Inferior parietal cortex (tissue), 1 donor: Measurements from ENCODE around the gene CUX1.
"Not testable (repeated sequence)": the region's sequence is repeated elsewhere in the genome, so short reads cannot be mapped to it uniquely, and the experiment has no call there.

Source experiments
- DNase-seq: peaks from one replicate; pipeline ENCODE4 v3.0.0-alpha.2; 2016; ENCODE audit errors: extremely low spot score

CUX1 gene

GRCh38 chr7:101792682-101793071 is 24.7 kb upstream of the CUX1 start:
- DNase-seq, result not testable (repeated sequence)

- DNase-seq, result no peak
Measured at GRCh38 chr7:101795461-101795860, 22.0 kb upstream of the CUX1 start.

GRCh38 chr7:101798173-101798572 is 19.3 kb upstream of the CUX1 start:
- DNase-seq, result not testable (repeated sequence)

GRCh38 chr7:101803203-101804087 is 14.0 kb upstream of the CUX1 start:
- DNase-seq, result no peak

GRCh38 chr7:101804088-101804963 is 13.1 kb upstream of the CUX1 start:
- no peak for DNase-seq

GRCh38 chr7:101804967-101805366 is 12.5 kb upstream of the CUX1 start:
- DNase-seq, result no peak

GRCh38 chr7:101812595-101812994 is 4.8 kb upstream of the CUX1 start:
- no peak for DNase-seq

GRCh38 chr7:101813402-101814019 is 3.9 kb upstream of the CUX1 start:
- no peak for DNase-seq

GRCh38 chr7:101814081-101814990 is 3.1 kb upstream of the CUX1 start:
- DNase-seq, result peak; percentile 52

- no peak for DNase-seq
Measured at GRCh38 chr7:101814991-101815825, 2.2 kb upstream of the CUX1 start.

- DNase-seq, result peak; percentile 68
Measured at GRCh38 chr7:101815826-101816594, 1.4 kb upstream of the CUX1 start.

GRCh38 chr7:101816595-101817470 is 593 bp upstream of the CUX1 start:
- DNase-seq, result no peak

- no peak for DNase-seq
Measured at GRCh38 chr7:101818287-101819071, 1.1 kb downstream of the CUX1 start.

GRCh38 chr7:101819183-101819582 is 1.8 kb downstream of the CUX1 start:
- no peak for DNase-seq

- no peak for DNase-seq
Measured at GRCh38 chr7:101819913-101820522, 2.6 kb downstream of the CUX1 start.

GRCh38 chr7:101820703-101821102 is 3.3 kb downstream of the CUX1 start:
- no peak for DNase-seq

GRCh38 chr7:101822632-101823031 is 5.2 kb downstream of the CUX1 start:
- not testable (repeated sequence) for DNase-seq
